ENCODE data around the gene ELOVL2.

The ELOVL2 gene

DNA sequence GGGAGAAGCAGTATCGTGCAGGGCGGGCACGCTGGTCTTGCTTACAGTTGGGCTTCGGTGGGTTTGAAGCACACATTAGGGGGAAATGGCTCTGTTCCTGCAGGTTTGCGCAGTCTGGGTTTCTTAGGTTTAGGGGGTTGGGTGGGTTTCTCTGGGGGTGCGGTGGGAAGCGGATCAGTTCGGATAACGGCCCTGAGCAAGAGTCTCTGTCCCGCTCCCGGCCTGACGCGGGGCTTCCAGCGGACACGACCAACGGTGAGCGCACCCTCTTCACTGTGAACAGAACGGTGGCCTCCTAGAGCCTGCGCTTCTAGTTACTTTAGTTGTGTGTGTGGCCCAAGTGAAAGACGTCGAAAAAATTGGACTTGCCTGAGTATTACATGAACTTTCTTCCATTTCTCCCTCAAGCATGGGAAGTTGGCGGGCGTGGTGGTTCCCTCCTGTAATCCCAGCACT is 635 bp upstream of the ELOVL2 start:
- Histone ChIP-seq H3K27me3 (ENCODE audit: insufficient read depth, low read depth) (no peaks in the 10 kb centered on the region), H3K27ac (no peak overlapping the region), H3K4me1 (ENCODE audit: low read depth, poor library complexity, severe bottlenecking) (no peaks in the 10 kb centered on the region), H3K4me3 (IDR thresholded peaks at IDR 0.05; ENCODE audit: insufficient read depth, low read depth, low read length) (no peak overlapping the region), H3K36me3 (ENCODE audit: insufficient read depth) (no peaks in the 10 kb centered on the region), H2AFZ (ENCODE audit: low read depth) (no peak overlapping the region; the same call in 1 of the 2 replicates), H3K9ac (no peak overlapping the region), H3K4me2 (no peak overlapping the region), H4K20me1 (ENCODE audit: insufficient read depth) (no peaks in the 10 kb centered on the region), H3K79me2 (ENCODE audit: insufficient read depth, low read depth) (no peaks in the 10 kb centered on the region)
- TF ChIP-seq, protein P1, sequence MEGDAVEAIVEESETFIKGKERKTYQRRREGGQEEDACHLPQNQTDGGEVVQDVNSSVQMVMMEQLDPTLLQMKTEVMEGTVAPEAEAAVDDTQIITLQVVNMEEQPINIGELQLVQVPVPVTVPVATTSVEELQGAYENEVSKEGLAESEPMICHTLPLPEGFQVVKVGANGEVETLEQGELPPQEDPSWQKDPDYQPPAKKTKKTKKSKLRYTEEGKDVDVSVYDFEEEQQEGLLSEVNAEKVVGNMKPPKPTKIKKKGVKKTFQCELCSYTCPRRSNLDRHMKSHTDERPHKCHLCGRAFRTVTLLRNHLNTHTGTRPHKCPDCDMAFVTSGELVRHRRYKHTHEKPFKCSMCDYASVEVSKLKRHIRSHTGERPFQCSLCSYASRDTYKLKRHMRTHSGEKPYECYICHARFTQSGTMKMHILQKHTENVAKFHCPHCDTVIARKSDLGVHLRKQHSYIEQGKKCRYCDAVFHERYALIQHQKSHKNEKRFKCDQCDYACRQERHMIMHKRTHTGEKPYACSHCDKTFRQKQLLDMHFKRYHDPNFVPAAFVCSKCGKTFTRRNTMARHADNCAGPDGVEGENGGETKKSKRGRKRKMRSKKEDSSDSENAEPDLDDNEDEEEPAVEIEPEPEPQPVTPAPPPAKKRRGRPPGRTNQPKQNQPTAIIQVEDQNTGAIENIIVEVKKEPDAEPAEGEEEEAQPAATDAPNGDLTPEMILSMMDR (conservative IDR thresholded peaks at IDR 0.05; ENCODE audit: low read depth, low read length) = no peak

DNA sequence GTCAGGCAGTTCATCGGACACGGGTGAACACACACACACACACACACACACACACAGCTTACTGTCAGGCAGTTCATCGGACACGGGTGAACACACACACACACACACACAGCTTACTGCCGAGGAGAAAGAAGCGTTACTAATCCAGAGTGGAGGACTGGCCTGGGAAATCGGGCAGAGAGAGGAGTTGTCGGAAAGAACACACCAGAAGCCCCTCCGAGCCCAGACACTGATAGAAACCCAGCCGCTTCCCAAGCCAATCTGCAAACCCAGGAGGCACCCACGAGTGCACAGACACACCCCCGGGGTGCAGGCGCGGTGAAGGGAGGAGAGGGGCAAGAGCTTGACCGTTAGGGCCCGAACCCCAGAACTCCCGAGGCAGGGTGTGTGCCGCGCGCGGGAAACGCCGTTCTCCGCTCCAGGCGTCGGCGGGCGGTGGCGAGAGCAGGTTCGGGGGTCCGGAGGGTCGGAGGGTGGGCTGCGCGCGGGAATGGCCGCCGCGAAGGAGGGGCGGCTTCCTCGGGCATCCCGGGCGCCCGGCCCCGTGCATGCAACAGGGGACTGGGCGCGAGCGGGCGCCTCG is 636 bp downstream of the ELOVL2 start:
- Histone ChIP-seq H3K36me3 (ENCODE audit: insufficient read depth) (no peaks in the 10 kb centered on the region), H2AFZ (ENCODE audit: low read depth) (no peak overlapping the region), H3K27me3 (ENCODE audit: insufficient read depth, low read depth) (no peaks in the 10 kb centered on the region), H3K9ac (no peak overlapping the region), H3K4me2 (no peak overlapping the region), H4K20me1 (ENCODE audit: insufficient read depth) (no peaks in the 10 kb centered on the region), H3K4me3 (IDR thresholded peaks at IDR 0.05; ENCODE audit: insufficient read depth, low read depth, low read length) (no peak overlapping the region), H3K27ac (no peak overlapping the region), H3K79me2 (ENCODE audit: insufficient read depth, low read depth) (no peaks in the 10 kb centered on the region), H3K4me1 (ENCODE audit: low read depth, poor library complexity, severe bottlenecking) (no peaks in the 10 kb centered on the region)
- TF ChIP-seq, protein P1 (conservative IDR thresholded peaks at IDR 0.05; ENCODE audit: low read depth, low read length) = no peak

DNA sequence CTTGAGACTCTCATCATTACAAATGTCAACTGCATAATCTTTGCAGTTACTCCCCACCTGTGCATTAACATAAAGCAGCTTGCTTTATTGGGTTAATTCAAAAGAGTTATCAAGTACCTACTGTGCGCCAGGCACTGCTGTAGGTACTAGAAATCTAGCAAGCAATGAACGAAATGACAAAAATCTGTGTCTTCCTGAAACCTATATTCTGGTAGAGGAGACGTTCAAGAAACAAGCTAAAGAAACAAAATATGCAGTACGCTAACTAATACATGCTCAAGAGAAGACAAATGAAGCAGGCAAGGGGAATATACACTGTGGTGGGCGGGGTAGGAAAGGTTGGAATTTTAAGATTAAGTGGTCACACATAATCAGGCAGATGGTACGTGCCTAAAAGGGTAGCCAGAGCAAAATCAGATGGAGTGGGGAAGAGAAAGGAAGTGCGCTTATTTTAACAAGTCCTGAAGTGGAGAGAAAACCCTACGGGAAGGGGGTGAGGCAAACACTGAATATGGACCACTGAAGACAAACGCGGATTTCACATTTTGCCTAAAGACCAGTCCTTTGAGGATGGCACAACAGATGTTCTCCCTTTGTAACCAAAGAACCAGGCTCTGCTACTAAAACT is 1.2 kb downstream of the ELOVL2 start:
- Histone ChIP-seq H3K4me2 (no peak overlapping the region), H3K27me3 (ENCODE audit: insufficient read depth, low read depth) (no peaks in the 10 kb centered on the region), H3K9ac (no peak overlapping the region), H3K36me3 (ENCODE audit: insufficient read depth) (no peaks in the 10 kb centered on the region), H2AFZ (ENCODE audit: low read depth) (no peak overlapping the region), H3K4me1 (ENCODE audit: low read depth, poor library complexity, severe bottlenecking) (no peaks in the 10 kb centered on the region), H3K79me2 (ENCODE audit: insufficient read depth, low read depth) (no peaks in the 10 kb centered on the region), H3K4me3 (IDR thresholded peaks at IDR 0.05; ENCODE audit: insufficient read depth, low read depth, low read length) (no peak overlapping the region), H3K27ac (no peak overlapping the region), H4K20me1 (ENCODE audit: insufficient read depth) (no peaks in the 10 kb centered on the region)
- TF ChIP-seq, protein P1 (conservative IDR thresholded peaks at IDR 0.05; ENCODE audit: low read depth, low read length) = no peak

DNA sequence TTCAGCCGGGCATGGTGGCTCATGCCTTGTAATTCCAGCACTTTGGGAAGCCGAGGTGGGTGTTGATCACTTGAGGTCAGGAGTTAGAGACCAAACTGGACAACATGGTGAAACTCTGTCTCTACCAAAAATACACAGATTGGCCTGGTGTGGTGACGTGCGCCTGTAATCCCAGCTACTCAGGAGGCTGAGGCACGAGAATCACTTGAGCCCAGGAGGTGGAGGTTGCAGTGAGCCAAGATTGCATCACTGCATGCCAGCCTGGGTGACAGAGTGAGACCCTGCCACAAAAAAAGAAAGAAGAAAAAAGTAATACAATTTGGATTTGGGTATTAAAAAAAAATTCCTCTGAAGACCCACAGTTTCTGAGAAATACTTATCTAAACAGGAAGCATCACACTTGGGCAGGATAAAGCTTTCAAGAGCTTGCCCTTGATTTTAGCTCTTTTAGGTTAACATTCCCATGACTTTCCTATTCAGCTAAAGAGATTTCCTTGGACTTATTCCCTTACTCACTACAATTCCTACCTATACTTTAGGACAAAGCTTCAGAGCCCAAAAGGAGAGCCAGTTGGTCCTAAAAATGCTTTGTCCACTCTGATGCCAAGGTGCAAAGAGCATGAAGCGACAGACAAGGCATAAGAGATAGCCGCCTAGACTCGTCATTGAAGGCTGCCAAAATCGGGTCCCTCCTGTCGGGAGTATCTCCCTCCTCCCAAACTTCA is 1.9 kb downstream of the ELOVL2 start:
- Histone ChIP-seq H3K36me3 (ENCODE audit: insufficient read depth) (no peaks in the 10 kb centered on the region), H3K9ac (no peak overlapping the region), H3K4me2 (no peak overlapping the region), H4K20me1 (ENCODE audit: insufficient read depth) (no peaks in the 10 kb centered on the region), H3K4me3 (IDR thresholded peaks at IDR 0.05; ENCODE audit: insufficient read depth, low read depth, low read length) (no peak overlapping the region), H3K79me2 (ENCODE audit: insufficient read depth, low read depth) (no peaks in the 10 kb centered on the region), H2AFZ (ENCODE audit: low read depth) (no peak overlapping the region), H3K4me1 (ENCODE audit: low read depth, poor library complexity, severe bottlenecking) (no peaks in the 10 kb centered on the region), H3K27me3 (ENCODE audit: insufficient read depth, low read depth) (no peaks in the 10 kb centered on the region), H3K27ac (no peak overlapping the region)
- TF ChIP-seq, protein P1 (conservative IDR thresholded peaks at IDR 0.05; ENCODE audit: low read depth, low read length) = no peak

All from KMS-11 (cell line).